ENCODE measurements around the gene EEF1AKMT3.

The EEF1AKMT3 gene

GRCh38 chr12:57746025-57746424 lies 26.4 kb upstream of the EEF1AKMT3 start:
- intact Hi-C loops (cut with DNase I), result no loop called here
- DNase-seq, result no peak

- peak in 1 of 10 donors; percentile 82 for DNase-seq
Measured at GRCh38 chr12:57749061-57749460, 23.4 kb upstream of the EEF1AKMT3 start.

GRCh38 chr12:57750561-57751431 lies 21.6 kb upstream of the EEF1AKMT3 start:
- intact Hi-C loops (cut with DNase I), result no loop called here
- DNase-seq, result no peak

More at GRCh38 chr12:57749061-57749460, 23.4 kb upstream of the EEF1AKMT3 start:
- intact Hi-C loops (cut with DNase I), result no loop called here

- no peak for DNase-seq
Measured at GRCh38 chr12:57751432-57751787, 21.0 kb upstream of the EEF1AKMT3 start.

GRCh38 chr12:57751788-57752667 lies 20.4 kb upstream of the EEF1AKMT3 start, which contains the start of gene CDK4:
TSS of gene CDK4 (minus strand) at chr12:57752310. CDS start at chr12:57751717, 593 bp downstream.
- intact Hi-C loops (cut with DNase I), result loop anchor here (1.0 kb wide), 1 partner anchor 20 kb away; the partner anchor contains the start of genes EEF1AKMT3 and METTL1
- peak; percentile 100 for DNase-seq

More at GRCh38 chr12:57751432-57751787, 21.0 kb upstream of the EEF1AKMT3 start:
- intact Hi-C loops (cut with DNase I), result no loop called here

- intact Hi-C loops (cut with DNase I), result loop anchor here (1.0 kb wide), 1 partner anchor 20 kb away; the partner anchor contains the start of genes EEF1AKMT3 and METTL1
- DNase-seq, result no peak
Measured at GRCh38 chr12:57752668-57753000, 19.8 kb upstream of the EEF1AKMT3 start.

- intact Hi-C loops (cut with DNase I), result no loop called here
Measured at GRCh38 chr12:57753756-57754337, 18.6 kb upstream of the EEF1AKMT3 start.

GRCh38 chr12:57754411-57755193 lies 17.8 kb upstream of the EEF1AKMT3 start, which contains the start of gene MARCHF9:
TSS of gene MARCHF9 (plus strand) at chr12:57755103. CDS start at chr12:57755529, 426 bp downstream.
- intact Hi-C loops (cut with DNase I), result no loop called here
- DNase-seq, result peak in 4 of 10 donors; percentile 39 to 93 (median 72)

More at GRCh38 chr12:57753756-57754337, 18.6 kb upstream of the EEF1AKMT3 start:
- no peak for DNase-seq

GRCh38 chr12:57755194-57755453 lies 17.3 kb upstream of the EEF1AKMT3 start:
- DNase-seq, result no peak
- intact Hi-C loops (cut with DNase I), result no loop called here

GRCh38 chr12:57755454-57756372 lies 16.7 kb upstream of the EEF1AKMT3 start:
- DNase-seq, result peak in 1 of 10 donors; percentile 87
- intact Hi-C loops (cut with DNase I), result no loop called here

- no peak for DNase-seq
- intact Hi-C loops (cut with DNase I), result no loop called here
Measured at GRCh38 chr12:57756406-57757341, 15.7 kb upstream of the EEF1AKMT3 start.

- DNase-seq, result no peak
- intact Hi-C loops (cut with DNase I), result no loop called here
Measured at GRCh38 chr12:57757771-57758170, 14.6 kb upstream of the EEF1AKMT3 start.

- intact Hi-C loops (cut with DNase I), result no loop called here
- no peak for DNase-seq
Measured at GRCh38 chr12:57758552-57759359, 13.7 kb upstream of the EEF1AKMT3 start.

GRCh38 chr12:57759360-57759980 lies 12.9 kb upstream of the EEF1AKMT3 start:
- intact Hi-C loops (cut with DNase I), result no loop called here
- no peak for DNase-seq

- no peak for DNase-seq
- intact Hi-C loops (cut with DNase I), result no loop called here
Measured at GRCh38 chr12:57760347-57760982, 11.9 kb upstream of the EEF1AKMT3 start.

GRCh38 chr12:57761391-57761998 lies 10.9 kb upstream of the EEF1AKMT3 start:
- intact Hi-C loops (cut with DNase I), result no loop called here
- no peak for DNase-seq

Measured in posterior cingulate gyrus (tissue), 11 donors.